Stimulated activated CD4-positive, alpha-beta T cell treated with anti-CD3 and anti-CD28 coated beads, Interleukin-12 subunit alpha, Interleukin-12 subunit beta, amount 100 ng/mL, for 4 hours (primary cell): ENCODE results near the gene OSBPL9.
"Not testable (repeated sequence)": the region's sequence is repeated elsewhere in the genome, so short reads cannot be mapped to it uniquely, and the experiment has no call there.

ENCODE experiments used
- DNase-seq: peaks from one replicate; pipeline ENCODE4 v3.0.0-alpha.2; 2020

Gene OSBPL9

GRCh38 chr1:51818487-51818886 is 201.6 kb downstream of the OSBPL9 start:
- DNase-seq, result no peak

GRCh38 chr1:51819021-51819420 is 202.1 kb downstream of the OSBPL9 start:
- DNase-seq, result not testable (repeated sequence)

GRCh38 chr1:51819810-51820209 is 202.9 kb downstream of the OSBPL9 start:
- no peak for DNase-seq

GRCh38 chr1:51829058-51829457 is 212.2 kb downstream of the OSBPL9 start:
- no peak for DNase-seq

- DNase-seq, result no peak
Observed at GRCh38 chr1:51833700-51834099, 216.8 kb downstream of the OSBPL9 start.

- no peak for DNase-seq
Observed at GRCh38 chr1:51837243-51837642, 220.4 kb downstream of the OSBPL9 start.
